22Rv1 (cell line): ENCODE results near the gene PDK2.

Experiments
- H3K27ac ChIP-seq: fragments of 450-650 bp; 2 replicates; pipeline ENCODE4 v1.5.1; 2017
- CTCF ChIP-seq: fragments of 450-650 bp; IDR thresholded peaks from 2 replicates; pipeline ENCODE4 v1.5.1; 2017; ENCODE audit warnings: mild to moderate bottlenecking
- ZFX ChIP-seq: fragments of 450-650 bp; IDR thresholded peaks from 2 replicates; pipeline ENCODE4 v1.6.1; 2017; ENCODE audit warnings: antibody characterized with exemption, borderline replicate concordance

PDK2 gene

GRCh38 chr17:50101346-50102163 is 6.4 kb downstream of the PDK2 start:
- no peak for TF ChIP-seq CTCF
- TF ChIP-seq ZFX: no peak
- no peak overlapping the region for H3K27ac ChIP-seq

- H3K27ac ChIP-seq: no peak overlapping the region
- TF ChIP-seq CTCF (no peak), ZFX (no peak)
Measured at GRCh38 chr17:50102164-50102991, 7.2 kb downstream of the PDK2 start.

- TF ChIP-seq ZFX (no peak), CTCF (no peak)
- no peak overlapping the region for H3K27ac ChIP-seq
Measured at GRCh38 chr17:50103252-50103651, 8.1 kb downstream of the PDK2 start.

GRCh38 chr17:50103941-50104340 is 8.8 kb downstream of the PDK2 start:
- TF ChIP-seq CTCF (no peak), ZFX (no peak)
- H3K27ac ChIP-seq: no peak overlapping the region

- TF ChIP-seq ZFX (no peak), CTCF (no peak)
- no peak overlapping the region for H3K27ac ChIP-seq
Measured at GRCh38 chr17:50105811-50106210, 10.7 kb downstream of the PDK2 start.

- TF ChIP-seq ZFX (no peak), CTCF (no peak)
- H3K27ac ChIP-seq: no peak overlapping the region
Measured at GRCh38 chr17:50106393-50107131, 11.4 kb downstream of the PDK2 start.
